GM21381 (cell line): ENCODE data around the gene CDH20.

Source experiments
- ATAC-seq: cut with Tn5 transposase; IDR thresholded peaks from one replicate; pipeline ENCODE4 v1.9.1; 2021; ENCODE audit warnings: mild to moderate bottlenecking, moderate library complexity; ENCODE audit not compliant: unreplicated experiment

Gene CDH20

GRCh38 chr18:61570070-61570469 is 236.8 kb downstream of the CDH20 start:
- ATAC-seq: no peak

- no peak for ATAC-seq
These were observed 238.9 kb downstream of the CDH20 start for GRCh38 chr18:61572084-61572655.

GRCh38 chr18:61572871-61573270 is 239.6 kb downstream of the CDH20 start:
- no peak for ATAC-seq

GRCh38 chr18:61574665-61575064 is 241.4 kb downstream of the CDH20 start:
- no peak for ATAC-seq

GRCh38 chr18:61575419-61575818 is 242.2 kb downstream of the CDH20 start:
- no peak for ATAC-seq

GRCh38 chr18:61578846-61579245 is 245.6 kb downstream of the CDH20 start:
- ATAC-seq: no peak

GRCh38 chr18:61579581-61579980 is 246.4 kb downstream of the CDH20 start:
- ATAC-seq: no peak

- ATAC-seq: no peak
These were observed 246.8 kb downstream of the CDH20 start for GRCh38 chr18:61580046-61580445.

- ATAC-seq: peak; percentile 90
These were observed 248.5 kb downstream of the CDH20 start for GRCh38 chr18:61581578-61582201.

- ATAC-seq: no peak
These were observed 249.0 kb downstream of the CDH20 start for GRCh38 chr18:61582202-61582710.

- ATAC-seq: no peak
These were observed 250.3 kb downstream of the CDH20 start for GRCh38 chr18:61583548-61583947.

GRCh38 chr18:61587865-61588264 is 254.6 kb downstream of the CDH20 start:
- no peak for ATAC-seq

- no peak for ATAC-seq
These were observed 256.0 kb downstream of the CDH20 start for GRCh38 chr18:61589053-61589723.

- no peak for ATAC-seq
These were observed 256.5 kb downstream of the CDH20 start for GRCh38 chr18:61589724-61590065.

GRCh38 chr18:61591253-61591652 is 258.0 kb downstream of the CDH20 start:
- no peak for ATAC-seq

- no peak for ATAC-seq
These were observed 262.5 kb downstream of the CDH20 start for GRCh38 chr18:61595615-61596251.

- no peak for ATAC-seq
These were observed 263.1 kb downstream of the CDH20 start for GRCh38 chr18:61596296-61596695.

GRCh38 chr18:61597316-61597715 is 264.1 kb downstream of the CDH20 start:
- ATAC-seq: no peak

GRCh38 chr18:61600422-61600821 is 267.2 kb downstream of the CDH20 start:
- ATAC-seq: no peak

- ATAC-seq: no peak
These were observed 269.6 kb downstream of the CDH20 start for GRCh38 chr18:61602836-61603235.
